Fibroblast of peridontal ligament (primary cell): Measurements from ENCODE around the gene BCAS3.
"Not testable (repeated sequence)": the region's sequence is repeated elsewhere in the genome, so short reads cannot be mapped to it uniquely, and the experiment has no call there.

ENCODE experiments used
- DNase-seq: peaks from one replicate; pipeline ENCODE4 v3.0.0-alpha.2; 2010; ENCODE audit errors: extremely low read depth

BCAS3 gene

DNA sequence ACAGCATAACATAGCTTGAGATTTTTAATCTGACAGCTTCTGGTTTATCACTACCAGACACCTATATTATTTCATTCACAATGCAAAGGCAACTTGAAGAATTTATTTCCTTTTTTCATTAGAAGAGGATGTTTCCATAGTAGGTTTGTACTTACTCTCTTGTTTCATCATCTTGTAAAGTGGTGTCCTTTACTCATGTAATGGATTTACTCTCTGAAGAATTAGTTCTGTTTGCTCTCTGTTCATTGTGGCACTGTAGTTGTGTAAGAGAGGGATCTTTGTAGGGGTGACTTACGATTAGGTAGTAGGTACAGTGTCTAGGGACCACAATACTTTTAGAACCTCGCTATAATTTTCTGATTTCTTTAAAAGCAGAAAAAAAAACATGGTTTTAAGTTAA, 256.1 kb downstream of the BCAS3 start:
- DNase-seq: no peak

- no peak for DNase-seq
Measured at GRCh38 chr17:60934723-60935122, 257.1 kb downstream of the BCAS3 start.

DNA sequence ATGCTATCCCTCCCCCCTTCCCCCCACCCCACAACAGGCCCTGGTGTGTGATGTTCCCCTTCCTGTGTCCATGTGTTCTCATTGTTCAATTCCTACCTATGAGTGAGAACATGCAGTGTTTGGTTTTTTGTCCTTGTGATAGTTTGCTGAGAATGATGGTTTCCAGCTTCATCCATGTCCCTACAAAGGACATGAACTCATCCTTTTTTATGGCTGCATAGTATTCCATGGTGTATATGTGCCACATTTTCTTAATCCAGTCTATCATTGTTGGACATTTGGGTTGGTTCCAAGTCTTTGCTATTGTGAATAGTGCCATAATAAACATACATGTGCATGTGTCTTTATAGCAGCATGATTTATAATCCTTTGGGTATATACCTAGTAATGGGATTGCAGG, 258.3 kb downstream of the BCAS3 start:
- not testable (repeated sequence) for DNase-seq

- no peak for DNase-seq
Measured at GRCh38 chr17:60939318-60939717, 261.7 kb downstream of the BCAS3 start.

- peak; percentile 98 for DNase-seq
Measured at GRCh38 chr17:60941028-60941427, 263.4 kb downstream of the BCAS3 start.

- no peak for DNase-seq
Measured at GRCh38 chr17:60941571-60941970, 263.9 kb downstream of the BCAS3 start.

- no peak for DNase-seq
Measured at GRCh38 chr17:60944751-60945150, 267.1 kb downstream of the BCAS3 start.

- DNase-seq: peak; percentile 42
Measured at GRCh38 chr17:60947100-60947499, 269.4 kb downstream of the BCAS3 start.

DNA sequence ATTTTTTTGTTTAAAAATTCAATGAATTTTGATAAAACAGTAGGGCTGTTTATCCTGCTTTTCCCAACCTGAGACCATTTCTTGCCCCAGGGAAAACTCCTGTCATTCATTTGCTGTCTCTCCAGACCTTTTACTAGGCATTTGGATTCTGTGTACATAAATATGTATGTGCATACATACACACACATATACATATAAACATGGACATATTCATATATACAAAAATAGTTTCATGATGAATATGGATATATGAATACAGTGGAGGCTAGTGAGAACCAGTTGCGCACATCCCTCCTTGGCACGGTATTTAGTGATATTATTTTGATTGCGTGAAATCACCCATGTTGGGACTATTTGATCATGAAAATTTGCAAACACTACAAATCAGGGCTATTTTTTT, 269.9 kb downstream of the BCAS3 start:
- no peak for DNase-seq

DNA sequence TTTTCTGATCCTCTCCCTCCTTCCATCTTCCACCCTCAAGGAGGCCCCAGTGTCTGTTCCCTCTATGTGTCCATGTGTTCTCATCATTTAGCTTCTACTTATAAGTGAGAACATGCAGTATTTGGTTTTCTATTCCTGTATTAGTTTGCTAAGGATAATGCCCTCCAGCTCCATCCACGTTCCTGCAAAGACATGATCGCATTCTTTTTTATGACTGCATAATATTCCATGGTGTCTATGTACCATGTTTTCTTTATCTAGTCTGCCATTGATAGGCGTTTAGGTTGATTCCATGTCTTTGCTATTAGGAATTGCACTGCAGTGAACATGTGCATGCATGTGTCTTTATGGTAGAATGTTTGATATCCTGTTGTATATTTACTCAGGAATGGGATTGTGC, 275.1 kb downstream of the BCAS3 start:
- no peak for DNase-seq

DNA sequence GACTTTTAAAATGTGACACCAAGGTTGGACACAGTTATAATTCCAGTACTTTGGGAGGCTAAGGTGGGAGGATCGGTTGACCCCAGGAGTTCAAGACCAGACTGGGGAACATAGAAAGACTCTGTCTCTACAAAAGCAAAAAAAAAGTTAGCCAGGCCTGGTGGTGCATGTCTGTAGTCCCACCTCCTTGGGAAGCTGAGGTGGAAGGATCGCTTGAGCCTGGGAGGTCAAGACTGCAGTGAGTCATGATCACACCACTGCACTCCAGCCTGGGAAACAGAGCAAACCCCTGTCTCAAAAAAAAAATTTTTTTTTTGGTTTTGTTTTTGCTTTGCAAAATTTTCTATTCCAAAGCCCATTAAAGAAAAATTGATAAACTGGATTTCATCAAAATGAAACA, 281.4 kb downstream of the BCAS3 start:
- DNase-seq: no peak

GRCh38 chr17:60959696-60960095, 282.0 kb downstream of the BCAS3 start:
- DNase-seq: no peak

DNA sequence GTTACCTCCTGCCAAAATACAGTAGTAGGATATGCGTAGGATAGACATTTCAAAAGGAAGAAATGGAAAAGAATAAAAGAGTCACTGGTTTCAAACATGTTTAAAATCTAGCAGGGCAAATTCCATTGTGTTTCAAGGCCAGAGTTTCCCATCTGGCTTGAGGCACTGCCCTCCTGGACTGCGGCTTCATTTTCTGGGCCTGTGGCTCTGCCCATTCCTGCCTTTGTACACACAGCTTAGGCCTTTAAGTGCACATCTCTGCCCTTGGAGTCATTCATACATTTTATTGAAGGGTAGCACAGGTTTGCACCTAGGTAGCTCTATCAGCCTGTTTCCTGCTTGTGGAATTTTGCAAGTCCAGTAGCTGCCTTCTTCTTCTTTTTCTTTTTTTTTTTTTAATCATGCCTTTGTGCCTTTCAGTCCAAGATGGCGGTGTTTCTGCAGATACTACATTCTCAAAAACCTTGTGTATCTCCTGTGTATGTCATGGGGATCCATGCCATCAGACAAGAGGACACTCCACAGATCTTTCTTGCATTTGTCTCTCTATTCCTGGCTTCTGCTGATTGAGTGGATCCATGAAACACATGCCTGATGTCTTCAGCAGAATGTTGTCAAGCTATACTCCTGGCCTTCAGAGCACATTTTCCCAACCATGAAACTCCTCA, 282.9 kb downstream of the BCAS3 start:
- DNase-seq: no peak

GRCh38 chr17:60964160-60964559, 286.5 kb downstream of the BCAS3 start:
- no peak for DNase-seq

DNA sequence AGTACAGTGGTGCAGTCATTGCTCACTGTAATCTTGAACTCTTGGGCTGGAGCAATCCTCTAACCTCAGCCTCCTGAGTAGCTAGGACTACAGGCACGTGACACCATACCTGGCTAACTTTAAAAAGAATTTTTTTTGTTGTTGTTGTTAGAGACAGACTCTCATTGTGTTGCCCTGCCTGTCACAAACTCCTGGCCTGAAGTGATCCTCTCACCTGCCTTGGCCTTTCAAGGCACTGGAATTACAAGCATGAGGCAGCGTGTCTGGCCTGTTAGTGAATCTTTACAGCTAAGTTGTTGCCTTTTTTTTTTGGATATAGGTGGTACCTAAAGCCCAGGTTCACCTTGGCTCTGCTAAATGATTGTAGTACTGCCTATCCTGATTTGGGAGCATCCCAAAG, 290.6 kb downstream of the BCAS3 start:
- DNase-seq: no peak

DNA sequence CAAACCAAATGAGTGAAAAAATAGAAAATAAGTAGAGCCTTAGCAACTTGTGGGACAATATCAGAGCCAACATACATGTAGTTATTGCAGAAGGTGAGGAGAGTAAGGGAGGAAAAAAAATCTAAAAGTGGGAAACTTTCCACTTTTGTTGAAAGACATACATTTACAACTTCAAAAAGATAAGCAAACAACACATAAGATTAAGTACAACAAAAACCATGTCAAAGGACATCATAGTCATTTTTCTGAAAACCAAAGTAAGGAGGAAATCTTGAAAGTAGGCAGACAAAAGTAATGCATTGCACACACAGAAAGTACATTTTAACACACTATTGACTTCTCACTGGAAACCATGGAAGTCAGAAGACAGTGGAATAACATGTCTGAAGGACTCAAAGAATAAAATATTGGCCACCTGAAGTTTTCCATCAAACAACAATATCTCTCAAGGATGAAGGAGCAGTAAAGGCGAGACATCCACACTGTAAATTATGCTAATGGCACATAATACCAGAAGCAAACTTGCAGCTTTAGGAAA, 291.9 kb downstream of the BCAS3 start:
- DNase-seq: no peak

GRCh38 chr17:60970741-60971140, 293.1 kb downstream of the BCAS3 start:
- DNase-seq: no peak

GRCh38 chr17:60971515-60972369, 294.1 kb downstream of the BCAS3 start:
- DNase-seq: peak; percentile 82

GRCh38 chr17:60976861-60977260, 299.2 kb downstream of the BCAS3 start:
- DNase-seq: not testable (repeated sequence)

DNA sequence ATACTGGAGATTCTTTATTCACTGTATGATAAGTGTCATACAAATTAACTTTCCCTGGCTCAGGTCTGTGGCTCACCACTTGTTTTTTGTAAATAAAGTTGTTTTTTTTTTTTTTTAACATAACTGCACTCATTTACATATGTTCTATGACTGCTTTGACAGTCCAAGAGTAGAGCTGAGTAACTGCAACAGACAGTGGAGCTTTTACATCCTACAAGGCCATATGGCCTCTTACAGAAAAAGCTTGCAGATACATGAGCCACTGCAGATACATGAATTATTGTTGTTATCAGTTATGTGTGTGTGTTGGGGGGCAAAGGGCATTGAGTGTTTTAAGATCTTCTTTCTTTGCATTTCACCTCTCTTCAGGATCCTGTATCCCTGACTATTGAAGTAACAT, 311.7 kb downstream of the BCAS3 start:
- DNase-seq: no peak

DNA sequence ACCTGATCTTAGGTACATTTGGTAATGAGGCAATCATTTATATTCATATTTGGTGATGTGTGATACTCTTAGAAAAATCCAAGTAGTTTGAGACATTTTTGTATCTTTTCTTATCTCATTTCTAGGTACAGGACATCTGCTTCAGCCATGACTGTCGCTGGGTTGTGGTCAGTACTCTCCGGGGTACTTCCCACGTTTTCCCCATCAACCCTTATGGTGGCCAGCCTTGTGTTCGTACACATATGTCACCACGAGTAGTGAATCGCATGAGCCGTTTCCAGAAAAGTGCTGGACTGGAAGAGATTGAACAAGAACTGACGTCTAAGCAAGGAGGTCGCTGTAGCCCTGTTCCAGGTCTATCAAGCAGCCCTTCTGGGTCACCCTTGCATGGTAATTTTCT, 312.2 kb downstream of the BCAS3 start:
- no peak for DNase-seq

DNA sequence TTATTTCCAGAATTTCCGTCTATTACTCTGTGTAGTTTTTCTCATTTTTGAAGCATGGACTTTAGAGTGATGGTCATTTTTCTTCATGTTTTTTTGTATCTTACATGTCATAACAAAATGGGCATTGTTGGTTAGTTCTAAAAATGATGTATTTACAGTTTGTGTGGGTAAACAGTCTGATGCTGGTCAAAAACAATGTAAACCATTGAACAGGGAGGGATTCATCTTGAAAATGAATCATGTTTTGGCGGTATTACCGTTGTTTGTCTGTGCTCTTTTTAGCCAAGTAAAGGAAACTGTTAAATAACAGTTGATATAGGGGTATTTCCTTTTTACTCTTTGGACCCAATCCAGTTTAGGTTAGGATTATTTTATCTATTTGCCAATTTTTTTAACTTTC, 315.8 kb downstream of the BCAS3 start:
- DNase-seq: no peak

- DNase-seq: no peak
Measured at GRCh38 chr17:60995680-60996079, 318.0 kb downstream of the BCAS3 start.
